ENCODE data around the gene CEACAM3.

DNA sequence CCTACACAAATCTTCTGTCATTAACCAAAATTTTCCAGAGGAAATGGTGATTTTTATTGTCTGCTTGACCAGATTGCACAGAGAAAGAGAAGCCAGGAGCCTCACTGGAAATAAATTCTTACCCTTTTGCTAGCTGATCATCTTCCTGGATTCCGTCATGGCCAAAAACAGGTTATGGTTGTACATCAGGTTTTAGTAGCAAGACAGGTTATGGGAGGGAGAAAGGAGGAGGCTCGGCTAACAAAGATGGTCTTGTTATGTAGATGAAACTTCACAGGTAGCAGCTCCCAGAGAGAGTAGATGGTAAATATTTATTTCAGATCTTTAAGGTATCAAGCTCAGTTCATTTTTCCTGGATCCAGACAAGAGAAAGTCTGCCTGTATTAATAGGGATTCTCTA, 19.7 kb upstream of the CEACAM3 start:
- TF ChIP-seq EP300 (IDR thresholded peaks at IDR 0.05; ENCODE audit: low read depth) (no peak), CTCF (IDR thresholded peaks at IDR 0.05) (no peak), POLR2A (IDR thresholded peaks at IDR 0.05) (no peak), POLR2AphosphoS5 (IDR thresholded peaks at IDR 0.05) (no peak)

All from transverse colon (tissue), 4 donors.